MV-4-11 (cell line): ENCODE results near the gene YPEL4.
A peak's percentile ranks its signal among the peaks of the same experiment; 100 is the strongest.

Source experiments
- DNase-seq: peaks from one replicate; lab custom pipeline; 2025; lab: John Stamatoyannopoulos, UW

YPEL4 gene

DNA sequence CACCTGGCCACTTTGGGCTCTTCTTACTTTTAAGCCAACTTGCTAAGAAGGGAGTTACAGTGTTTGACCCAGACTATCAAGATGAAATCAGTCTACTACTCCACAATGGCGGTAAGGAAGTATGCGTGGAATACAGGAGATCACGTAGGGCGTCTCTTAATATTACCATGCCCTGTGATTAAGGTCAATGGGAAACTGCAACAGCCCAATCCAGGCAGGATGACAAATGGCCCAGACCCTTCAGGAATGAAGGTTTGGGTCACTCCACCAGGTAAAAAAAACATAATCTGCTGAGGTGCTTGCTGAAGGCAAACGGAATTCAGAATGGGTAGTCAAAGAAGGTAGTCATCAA, 1.0 kb upstream of the YPEL4 start:
- DNase-seq: no peak

DNA sequence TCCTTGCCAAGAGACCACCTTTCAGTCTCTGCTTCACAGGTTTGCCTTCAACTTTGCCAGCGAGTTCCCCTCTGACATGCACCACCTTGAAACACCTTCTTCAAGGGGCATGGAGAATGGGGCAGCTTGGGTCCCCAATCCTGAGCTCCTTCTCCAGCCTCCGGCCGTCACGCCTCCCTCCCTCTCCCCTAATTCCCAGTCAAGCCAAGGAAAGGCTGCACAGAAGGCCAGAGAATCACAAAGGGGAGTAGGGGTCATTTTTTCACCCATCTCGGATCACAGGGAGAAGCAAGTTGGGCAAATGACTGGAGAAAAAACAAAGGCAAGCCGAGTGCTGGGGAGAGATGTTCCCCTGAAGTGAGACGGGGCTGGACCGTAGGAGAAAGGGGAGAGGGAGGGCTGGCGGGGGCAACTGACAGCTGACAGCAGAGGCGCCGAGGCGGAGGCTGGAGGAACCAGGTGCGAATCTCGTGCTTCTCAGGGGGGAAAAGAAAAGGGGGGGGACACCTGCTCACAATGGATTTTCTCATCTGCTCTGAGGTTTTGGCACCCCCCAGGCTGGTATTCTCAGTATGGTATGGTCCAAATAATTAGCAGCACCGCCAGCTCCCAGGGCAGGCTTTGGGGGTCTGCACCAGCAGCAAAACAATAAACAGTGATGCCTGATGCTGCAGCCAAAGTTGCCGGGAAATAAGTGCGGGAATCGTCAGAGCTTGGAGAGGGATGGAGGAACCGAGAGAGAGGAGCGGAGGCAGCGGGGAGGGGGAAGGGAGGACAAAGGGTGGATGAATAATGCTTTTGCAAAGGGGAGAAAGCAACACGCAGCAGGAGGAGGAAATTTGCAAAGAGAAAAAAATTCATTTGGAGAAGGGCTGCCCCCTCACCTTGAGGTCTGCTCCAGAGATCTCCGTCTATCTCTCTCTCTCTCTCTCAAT, 644 bp downstream of the YPEL4 start:
- no peak for DNase-seq

DNA sequence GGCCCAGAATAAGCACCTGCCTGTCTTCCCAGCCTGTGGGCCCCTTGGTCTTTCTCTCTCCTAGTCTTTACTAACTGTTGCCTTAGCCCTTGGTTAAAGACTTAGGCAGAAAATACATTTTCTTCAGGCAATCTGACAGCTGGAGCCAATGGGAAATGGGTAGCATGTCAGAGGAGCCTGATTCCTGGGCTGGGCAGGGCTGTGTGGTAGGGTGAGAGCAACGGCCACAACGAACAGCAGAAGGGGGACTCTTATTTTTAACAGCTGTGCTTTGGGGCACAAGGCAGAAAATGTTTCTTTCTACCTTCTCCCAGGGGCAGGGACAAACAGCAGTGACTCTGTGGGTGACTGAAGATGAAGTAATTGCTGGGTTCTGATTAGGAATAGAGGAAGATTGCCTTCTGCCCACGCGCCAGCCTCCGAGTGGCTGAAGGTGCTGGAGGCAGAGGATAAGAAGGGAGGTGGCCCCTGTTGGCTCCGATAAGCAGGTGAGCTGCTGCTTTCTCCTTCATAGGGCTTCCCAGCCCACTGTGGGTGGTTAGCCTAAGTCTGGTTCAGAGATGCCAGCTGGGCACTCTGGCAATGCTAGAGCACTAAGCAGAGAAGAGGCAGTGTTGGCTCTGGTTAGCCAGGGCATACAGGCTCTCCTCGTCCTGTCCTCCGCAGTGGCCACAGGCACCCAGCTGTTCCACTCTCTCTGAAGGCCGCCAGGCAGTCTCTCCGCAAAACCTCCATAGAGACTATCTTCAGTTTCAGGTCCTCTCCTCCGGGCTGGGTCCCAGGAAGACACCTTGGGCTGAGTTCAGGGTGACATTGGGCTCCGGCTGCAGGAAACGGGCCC, 1.5 kb downstream of the YPEL4 start:
- DNase-seq: peak; percentile 6

DNA sequence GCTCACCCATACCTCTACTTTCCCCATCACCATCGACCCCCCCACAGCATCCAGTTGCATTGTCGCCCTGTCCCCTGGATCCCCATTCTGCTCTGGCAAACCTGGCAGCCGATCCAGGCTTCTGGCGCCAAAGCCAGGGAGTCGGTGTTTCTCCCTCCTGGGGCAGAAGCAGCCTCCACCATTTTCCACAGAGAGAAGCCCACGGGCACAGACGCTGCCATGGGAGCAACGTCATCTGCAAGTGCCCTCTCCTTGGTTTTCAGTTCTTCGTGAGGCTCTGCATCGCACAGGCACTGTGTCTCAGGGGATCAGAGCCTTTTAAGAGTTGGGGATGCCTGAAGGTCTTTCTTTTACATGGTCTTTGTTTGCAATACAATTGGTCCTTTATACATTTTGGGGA, 2.3 kb downstream of the YPEL4 start:
- no peak for DNase-seq

DNA sequence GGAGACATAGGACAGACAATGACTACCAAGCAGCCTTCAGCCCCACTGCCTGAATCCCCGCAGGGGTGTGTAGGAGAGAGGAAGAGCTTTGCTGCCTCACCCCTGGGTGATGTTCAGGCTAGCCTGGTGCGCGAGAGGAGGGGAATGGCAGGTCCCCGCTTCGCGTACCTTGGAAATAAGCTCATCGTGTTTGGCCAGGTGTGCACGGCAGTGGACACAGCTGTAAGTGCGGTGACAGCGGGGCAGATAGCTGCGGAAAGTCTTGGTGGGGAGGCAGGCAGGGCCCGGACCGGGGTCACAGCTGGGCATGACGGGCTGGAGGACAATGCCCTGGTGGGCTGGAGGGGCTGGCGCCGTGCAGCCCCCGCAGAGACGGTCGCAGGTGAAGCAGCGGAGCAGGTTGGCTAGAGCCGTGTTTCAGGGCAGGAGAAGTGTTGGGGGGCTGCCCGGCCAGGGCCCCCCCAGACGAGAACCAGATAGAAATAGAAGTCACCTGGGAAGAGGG, 2.9 kb downstream of the YPEL4 start:
- no peak for DNase-seq

DNA sequence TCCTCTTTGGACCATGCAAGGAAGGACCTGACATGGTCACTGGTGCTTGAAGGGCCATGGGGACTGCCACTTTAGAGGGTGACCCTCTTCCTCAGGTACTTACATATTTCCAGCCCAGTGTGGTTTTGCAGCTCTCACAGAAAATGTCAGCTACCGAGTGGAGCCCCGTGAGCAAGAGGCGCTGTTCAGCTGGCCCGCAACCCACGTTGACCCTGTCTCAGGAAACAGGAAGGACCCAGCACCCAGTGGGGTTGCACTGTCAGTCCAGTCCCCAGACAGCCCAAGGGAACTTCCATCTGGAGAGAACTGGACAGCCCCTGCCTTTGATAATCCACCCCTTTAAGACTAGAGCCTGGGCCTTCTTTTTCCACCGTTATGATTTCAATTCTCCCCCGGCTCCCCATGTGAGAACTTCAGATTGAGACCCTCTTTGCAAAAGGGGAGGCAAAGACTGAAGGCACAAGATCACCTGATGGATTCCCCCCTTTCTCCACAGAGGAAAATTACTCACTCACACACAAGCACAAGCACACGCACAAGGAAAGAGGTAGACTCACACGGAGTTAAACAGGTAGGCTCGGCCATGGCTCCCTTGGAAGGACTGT, 3.4 kb downstream of the YPEL4 start:
- peak; percentile 2 for DNase-seq

DNA sequence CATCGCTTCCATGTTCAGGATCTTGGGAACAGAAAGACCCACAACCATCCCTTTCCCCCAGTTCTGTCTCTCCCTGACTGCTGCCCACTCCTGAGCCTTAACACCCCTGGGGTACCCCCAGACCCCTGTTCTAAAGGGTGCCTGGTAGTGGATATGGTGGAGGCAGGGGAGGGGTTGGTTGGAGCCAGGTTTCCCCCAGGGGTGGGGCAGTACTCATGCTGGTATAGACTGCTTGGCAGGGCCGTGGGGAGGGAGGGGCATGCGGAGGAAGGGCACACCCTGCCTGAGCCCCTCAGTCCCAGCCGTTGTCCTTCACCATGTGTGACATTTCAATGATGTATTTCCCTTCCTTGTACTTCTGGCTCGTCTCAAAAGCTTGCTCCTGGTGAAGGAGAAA, 4.0 kb downstream of the YPEL4 start:
- no peak for DNase-seq

DNA sequence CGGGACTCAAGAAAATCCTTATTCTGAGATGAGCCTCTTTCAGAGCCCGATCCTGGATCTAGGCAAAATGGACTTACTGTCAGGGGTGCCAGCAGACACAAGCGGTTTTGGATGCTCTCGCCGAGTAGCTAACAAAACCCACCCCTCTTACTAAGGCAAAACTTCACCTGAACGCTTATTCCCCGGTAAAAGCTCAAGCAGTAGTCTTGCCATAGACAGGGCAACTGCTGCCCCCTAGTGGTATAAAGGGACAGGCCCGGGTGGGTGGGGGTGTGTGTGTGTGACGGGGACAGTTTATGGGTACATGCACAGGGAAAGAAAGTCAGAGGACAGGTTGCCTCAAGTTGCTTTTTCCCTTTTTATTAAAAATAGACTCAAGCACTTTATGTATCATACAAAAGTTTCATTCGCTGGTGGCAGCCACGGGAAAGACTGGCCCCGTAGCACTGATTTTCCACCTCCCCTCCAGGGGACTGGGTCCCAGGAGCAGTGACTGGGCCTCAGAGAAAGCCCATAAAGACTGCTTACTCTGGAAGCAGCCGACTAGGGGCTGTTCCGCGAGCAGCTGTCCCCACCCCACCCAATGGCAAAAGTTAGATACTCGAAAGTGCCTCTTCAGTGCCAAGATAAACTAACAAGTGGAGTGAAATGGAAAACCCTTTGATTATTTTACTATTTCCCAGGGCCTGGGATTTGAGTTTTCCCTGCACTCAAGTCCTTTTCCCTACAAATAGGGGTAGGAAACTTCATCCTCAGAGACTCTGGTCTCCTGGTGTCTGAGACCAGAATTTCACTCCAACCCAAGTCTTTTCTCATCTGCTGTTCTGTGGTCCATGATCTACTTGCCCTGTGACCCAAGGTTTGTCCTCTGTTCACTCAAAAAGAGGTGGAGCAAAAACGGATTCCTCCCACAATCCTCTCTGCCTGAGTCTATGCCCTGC, 4.7 kb downstream of the YPEL4 start:
- DNase-seq: peak; percentile 13

DNA sequence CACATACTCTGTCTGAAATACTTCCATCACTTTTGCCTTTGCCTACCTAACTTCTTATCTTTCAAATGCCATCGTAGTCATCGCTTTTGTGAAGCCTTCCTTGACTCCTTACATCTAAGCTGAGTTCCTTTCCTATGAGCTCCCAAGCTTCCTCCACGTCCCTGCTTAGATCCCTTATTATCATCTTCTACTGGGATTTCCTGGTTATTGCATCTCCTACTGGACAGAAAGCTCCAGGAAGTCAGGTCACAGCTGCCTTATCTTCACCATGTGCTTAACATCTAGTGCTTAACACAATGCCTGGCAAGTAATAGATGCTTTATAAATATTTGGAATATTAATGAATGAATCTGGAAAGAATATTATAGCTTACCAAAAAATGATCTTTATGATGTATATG, 5.9 kb downstream of the YPEL4 start:
- no peak for DNase-seq

DNA sequence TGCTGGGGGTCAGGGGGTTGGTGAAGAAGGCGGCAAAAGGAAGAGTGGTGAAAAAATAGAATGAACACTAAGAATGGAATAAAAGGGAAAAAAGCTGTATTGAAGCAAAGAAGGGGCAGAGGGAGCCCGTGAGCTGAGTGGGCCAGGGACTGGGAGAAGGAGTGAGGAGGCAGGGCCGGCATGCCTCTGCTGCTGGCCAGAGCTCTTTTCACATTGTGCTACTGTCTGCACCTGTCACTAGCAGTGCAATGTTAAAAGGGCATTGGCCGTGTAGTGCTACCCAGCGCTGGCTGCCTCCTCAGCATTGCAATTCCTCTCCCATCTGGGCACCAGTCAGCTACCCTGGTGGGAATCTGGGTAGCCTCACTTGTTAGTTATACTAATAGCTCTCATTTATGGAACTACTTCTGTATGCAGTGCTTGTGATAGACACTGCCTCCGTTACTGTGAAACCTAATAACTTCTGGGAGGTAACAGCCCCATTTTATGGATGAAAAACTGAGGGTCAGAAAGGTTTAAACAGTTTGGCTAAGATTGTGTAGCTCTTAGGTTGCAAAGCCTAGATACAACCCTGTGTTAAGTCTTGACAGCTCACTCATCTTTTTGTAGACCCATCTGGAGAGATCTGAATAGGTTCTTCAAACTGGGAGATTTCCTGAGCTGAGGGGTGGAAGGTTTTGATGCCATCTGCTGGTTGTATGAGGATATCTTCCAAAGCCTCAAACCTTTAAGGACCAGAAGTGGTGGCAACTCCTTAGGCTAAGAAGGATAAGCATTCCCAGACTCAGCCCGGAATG, 8.5 kb downstream of the YPEL4 start:
- peak; percentile 51 for DNase-seq

DNA sequence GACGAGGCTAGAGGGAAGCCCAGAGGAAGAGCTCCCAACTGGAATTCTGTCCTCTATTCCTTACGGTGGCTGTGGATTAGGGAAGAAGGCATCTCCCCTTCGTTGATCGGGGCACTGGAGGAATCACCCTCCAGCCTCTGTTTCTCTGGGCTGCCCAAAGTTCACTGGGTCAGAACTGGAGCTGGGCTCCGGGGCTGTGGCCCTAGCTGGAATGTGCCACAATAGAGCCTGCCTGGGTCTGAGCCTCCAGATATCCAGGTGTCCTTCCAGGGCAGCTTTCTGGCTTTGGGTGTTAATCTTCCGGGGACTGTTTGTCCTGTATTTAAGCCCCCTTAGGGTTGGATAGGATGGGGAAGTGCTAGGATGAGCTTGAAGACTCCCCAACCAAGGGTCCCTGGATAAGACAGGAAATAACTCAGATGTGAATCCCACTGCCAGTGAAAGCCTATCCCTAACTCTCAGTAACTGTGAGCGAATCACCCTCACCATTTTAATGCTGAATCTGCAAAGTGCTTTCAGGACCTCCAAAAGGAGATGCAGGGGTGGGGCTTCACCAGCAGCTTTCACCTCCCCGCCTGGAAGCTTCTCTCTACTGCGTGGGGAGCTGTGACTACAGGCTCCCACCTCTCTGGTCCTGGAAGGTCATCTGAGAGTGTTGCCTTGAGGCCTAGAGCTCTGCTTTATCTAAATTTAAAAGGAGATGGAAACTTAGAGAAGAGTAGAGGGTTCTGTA, 9.5 kb downstream of the YPEL4 start:
- DNase-seq: no peak

DNA sequence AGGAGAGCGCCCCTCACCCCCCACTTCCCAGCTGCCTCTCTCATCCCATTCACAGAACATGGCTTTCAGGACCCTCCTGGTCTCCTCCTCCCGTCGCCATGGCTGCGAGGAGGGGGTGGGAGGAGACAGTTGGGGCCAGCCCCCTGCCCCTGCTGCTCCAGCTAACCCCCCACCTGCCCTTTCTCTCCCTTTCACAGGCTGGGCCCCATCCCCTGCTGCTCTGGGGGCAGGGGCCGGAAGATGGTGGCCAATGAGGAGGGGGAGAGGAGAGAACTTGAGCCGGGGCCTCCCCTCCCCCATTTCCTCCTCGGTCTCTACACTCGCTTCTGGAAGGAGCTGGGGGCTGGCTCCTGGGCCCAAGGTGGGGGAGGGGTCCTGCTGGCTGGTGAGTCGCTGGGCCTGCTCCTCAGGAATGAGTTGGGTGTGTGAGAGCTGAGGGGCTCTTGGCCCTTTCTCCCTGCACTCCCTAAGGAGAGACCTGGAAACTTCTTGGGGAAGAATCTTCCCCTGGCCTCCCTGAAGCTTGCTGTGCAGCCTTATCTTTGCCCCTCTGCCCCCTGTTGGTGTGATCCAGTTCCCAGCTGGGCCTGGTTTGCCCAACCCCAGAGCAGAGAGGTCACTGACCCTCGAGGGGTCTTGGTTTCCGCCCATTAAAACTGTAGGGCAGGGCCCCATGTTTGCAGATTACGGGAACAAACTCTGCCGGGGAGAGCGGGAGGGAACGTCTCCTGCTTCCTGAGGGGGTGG, 10.2 kb downstream of the YPEL4 start:
- no peak for DNase-seq

DNA sequence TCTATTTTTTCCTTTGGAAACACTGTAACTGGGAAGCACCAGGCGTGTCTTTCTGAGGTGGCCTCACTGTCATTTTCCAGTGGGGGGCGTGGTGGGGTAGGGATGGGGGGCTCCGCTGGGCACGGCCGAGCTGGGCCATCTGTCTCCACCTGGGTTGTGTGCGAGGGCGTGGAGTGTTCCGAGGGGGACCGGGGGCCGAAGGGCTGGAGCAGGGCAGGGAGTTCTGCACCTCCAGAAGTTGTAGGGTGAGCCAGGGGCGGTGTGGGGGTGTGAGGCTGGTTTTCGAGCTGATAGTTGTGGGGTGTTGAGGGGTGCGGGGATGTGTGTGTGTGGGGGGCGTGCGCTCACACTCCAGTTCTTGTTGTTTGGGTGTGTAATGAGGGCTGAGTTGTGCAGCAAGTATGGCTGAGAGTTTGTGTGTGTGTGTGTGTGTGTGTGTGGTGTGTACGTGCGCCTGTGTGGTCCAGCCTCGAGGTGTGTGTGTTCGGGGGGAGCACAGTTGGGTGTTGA, 10.8 kb downstream of the YPEL4 start:
- DNase-seq: no peak

DNA sequence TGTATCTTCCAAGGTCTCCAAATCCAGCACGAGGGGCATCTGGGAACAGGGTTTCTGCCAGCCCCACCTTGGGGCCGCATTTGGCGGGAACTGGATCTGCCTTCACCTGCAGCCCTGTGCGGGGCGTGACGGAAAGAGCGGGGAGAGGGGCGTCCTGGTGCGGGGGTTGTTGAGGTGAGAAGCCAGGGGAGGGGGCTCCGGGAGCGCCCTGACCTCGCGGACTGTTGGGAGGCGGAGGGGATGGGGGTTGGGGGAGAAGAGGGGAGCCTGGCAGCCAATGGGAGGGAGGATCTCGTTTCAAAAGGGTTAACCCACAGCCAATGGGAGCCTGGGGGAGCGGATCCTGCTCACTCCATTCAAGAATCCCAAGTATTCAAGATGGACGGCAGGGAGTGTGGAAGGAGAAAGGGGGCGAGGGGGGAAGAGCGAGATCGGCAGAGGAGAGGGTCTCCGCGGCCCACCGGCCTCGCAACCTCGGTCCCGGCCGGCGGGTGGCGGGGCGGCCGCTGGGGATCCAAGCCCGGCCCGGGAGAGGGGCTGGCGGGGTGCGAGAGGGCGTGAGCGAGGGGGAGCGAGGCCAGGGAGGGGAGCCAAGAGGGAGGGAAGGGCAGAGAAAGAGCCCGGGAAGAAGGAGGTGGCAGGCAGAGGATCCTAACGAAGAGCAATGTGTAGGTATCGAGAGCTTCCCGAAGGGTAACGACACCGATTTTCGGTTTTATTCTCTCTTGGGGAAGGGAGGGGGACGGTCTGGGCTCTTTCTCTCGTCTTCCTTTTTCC, 11.5 kb downstream of the YPEL4 start:
- DNase-seq: no peak

DNA sequence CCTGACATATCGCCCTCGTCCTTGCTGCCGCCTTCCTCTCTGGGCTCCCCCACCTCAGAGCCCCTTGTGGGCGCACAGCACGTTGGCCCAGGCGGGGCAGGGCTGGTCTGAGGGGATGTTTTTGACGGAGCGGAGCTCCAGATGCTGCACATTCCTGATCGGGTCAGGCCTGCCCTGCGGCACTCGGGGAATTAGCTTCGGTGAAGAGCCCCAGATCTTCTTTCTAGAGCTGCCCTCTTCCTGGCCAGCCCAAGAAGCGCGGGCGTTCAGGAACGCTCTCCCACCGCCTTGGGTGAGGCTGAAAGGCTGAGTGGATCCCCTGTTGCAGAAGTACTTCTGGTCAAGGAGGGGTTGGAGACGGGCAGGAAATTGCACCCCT, 12.1 kb downstream of the YPEL4 start:
- no peak for DNase-seq

DNA sequence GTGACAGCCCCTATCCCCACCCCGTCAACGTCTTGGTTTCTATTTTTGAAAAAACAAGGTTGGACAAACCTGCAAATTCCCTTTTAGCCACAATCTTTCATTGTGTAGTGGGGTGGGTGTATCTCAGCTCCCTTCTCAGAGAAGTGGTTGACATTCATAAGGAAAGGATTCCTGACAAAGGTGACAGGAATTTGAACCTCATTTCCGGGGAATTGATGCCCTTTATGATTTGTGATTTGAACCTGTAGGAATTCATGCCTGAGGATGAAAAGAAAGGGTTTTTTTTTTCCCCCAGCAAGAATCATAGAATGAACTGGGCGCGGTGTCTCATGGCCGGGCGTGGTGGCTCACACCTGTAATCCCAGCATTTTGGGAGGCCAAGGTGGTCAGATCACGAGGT, 14.5 kb downstream of the YPEL4 start:
- DNase-seq: no peak

DNA sequence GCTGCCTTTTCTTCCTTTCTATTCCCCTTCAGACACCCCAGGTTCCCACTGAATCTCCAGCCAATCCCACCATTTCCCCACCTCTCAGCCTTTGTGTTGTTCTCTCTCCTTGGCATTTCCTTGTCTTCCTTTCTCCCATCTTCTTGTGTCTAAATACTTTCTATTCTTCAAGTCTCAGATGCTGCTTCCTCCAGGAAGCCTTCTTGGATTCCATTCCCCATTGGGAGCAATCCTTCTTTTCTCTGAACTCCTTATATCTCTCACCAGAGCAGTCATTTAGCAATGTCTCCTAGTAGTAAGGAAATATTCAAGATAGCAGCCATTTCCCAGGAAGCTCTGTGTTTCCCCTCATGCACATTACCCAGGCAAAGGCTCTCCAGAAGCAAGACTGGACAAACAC, 15.4 kb downstream of the YPEL4 start:
- DNase-seq: no peak

DNA sequence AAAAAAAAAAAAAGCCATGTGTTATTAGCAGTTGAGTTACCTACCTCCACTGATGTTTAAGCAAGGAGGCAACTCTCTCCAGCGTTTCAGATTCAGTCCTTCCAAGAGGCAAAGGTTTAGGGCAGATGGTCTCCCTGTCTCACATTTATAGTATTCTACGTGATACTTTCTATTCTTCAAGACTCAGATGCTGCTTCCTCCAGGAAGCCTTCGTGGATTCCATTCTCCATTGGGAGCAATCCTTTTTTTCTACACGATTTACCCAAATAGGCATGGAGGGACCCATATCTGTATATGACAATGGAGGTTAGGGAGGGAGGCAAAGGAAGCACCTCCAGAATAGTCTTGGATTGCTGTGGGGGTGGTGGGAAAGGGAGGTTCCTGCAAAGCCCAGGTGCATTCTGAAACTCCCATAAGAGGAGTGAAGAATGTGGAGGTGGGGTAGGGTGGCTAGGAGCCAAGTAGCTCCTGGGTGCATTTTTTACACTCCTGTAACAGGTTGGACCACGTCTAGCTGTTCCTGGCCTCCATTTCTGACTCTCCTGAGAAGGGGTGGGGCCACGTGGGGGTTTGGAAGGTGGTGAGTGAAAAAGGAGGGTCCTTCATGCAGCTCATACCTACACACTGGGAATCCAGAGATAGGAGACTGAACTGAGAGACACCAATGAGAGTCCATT, 16.2 kb downstream of the YPEL4 start:
- DNase-seq: no peak
